GM12878 (cell line): ENCODE measurements around the gene ACSL1. TPM values are rescaled to one million over a fixed set of nuclear protein-coding genes. Genes with fewer than 3 reads are reported as not detected.

Experiments used
- ATAC-seq: fragments of 200-7000 bp; cut with Tn5 transposase; 3 replicates; pipeline ENCODE4 v1.9.1; 2020; ENCODE audit warnings: mild to moderate bottlenecking, moderate library complexity
- BruUV-seq: library from RNA; stranded (reverse); fragments of 400-500 nt; replicated peaks from 2 replicates; lab custom pipeline; 2021; lab: Mats Ljungman, UMichigan
- CTCF ChIA-PET: fragments of 300-600 bp; sonication (Branson Sonifier 250); formaldehyde crosslinking; extraction: SDS; loops from one replicate; lab custom pipeline; 2021; ENCODE audit warnings: inconsistent platforms; lab: Yijun Ruan, JAX
- POLR2A ChIA-PET: fragments of 350-600 bp; formaldehyde crosslinking; extraction: SDS; loops from one replicate; lab custom pipeline; 2021; ENCODE audit warnings: inconsistent platforms; lab: Charles Lee
- RAD21 ChIA-PET: fragments of 300-600 bp; sonication (Branson Sonifier 250); formaldehyde crosslinking; loops from one replicate; lab custom pipeline; 2023; ENCODE audit warnings: antibody characterized with exemption; ENCODE audit not compliant: unreplicated experiment; lab: Charles Lee
- SMC1A ChIA-PET: fragments of 300-600 bp; sonication (Branson Sonifier 250); formaldehyde crosslinking; loops from one replicate; lab custom pipeline; 2023; ENCODE audit not compliant: unreplicated experiment, uncharacterized antibody; lab: Charles Lee
- DNase-seq: peaks from one replicate; pipeline ENCODE4 v3.0.0-alpha.2; 2011; ENCODE audit warnings: low read depth, low spot score
- FAIRE-seq: peaks from 3 replicates; lab custom pipeline; 2011; peaks lifted over from hg19 to GRCh38; lab: Jason Lieb, UNC
- H2AFZ ChIP-seq: 2 replicates; pipeline ENCODE4 v1.6.0; 2011; ENCODE audit warnings: low read depth, low read length, control low read depth; ENCODE audit not compliant: control insufficient read depth
- H3K27ac ChIP-seq: 2 replicates; pipeline ENCODE4 v1.5.1; 2011; ENCODE audit warnings: control low read depth; ENCODE audit not compliant: control insufficient read depth, insufficient read depth
- H3K27me3 ChIP-seq, 2 experiments: replicated peaks in 1 of 2; 2 replicates each; pipeline versions ENCODE4 v1.6.0 to v1.6.1; 2011; ENCODE audit warnings: low read length in 1 of 2; ENCODE audit not compliant: control insufficient read depth in 2 of 2, insufficient read depth in 2 of 2
- H3K36me3 ChIP-seq, 2 experiments: 2 replicates each; pipeline ENCODE4 v1.5.1; 2011; ENCODE audit warnings: low read length in 1 of 2; ENCODE audit not compliant: control insufficient read depth in 2 of 2, insufficient read depth in 2 of 2
- H3K4me1 ChIP-seq: 2 replicates; pipeline ENCODE4 v1.6.1; 2011; ENCODE audit warnings: mild to moderate bottlenecking, low read length, moderate library complexity, mixed read lengths; ENCODE audit not compliant: control insufficient read depth, insufficient read depth
- H3K4me2 ChIP-seq: 2 replicates; pipeline ENCODE4 v1.6.0; 2011; ENCODE audit warnings: control low read depth; ENCODE audit not compliant: control insufficient read depth, insufficient read depth
- H3K4me3 ChIP-seq: fragments of 200-600 bp; sonication (generic); 2 replicates; pipeline ENCODE4 v1.5.1; 2016
- H3K79me2 ChIP-seq: 2 replicates; pipeline ENCODE4 v1.6.0; 2011; ENCODE audit warnings: low read length; ENCODE audit not compliant: control insufficient read depth, insufficient read depth
- H3K9ac ChIP-seq: 2 replicates; pipeline ENCODE4 v1.8.0; 2011; ENCODE audit warnings: low read length, control low read depth, mixed read lengths; ENCODE audit not compliant: control insufficient read depth, insufficient read depth
- H3K9me3 ChIP-seq: replicated peaks from 3 replicates; pipeline ENCODE4 v1.5.1; 2011; ENCODE audit warnings: mild to moderate bottlenecking, low read length; ENCODE audit not compliant: control insufficient read depth, insufficient read depth
- H4K20me1 ChIP-seq: 2 replicates; pipeline ENCODE4 v1.6.0; 2011; ENCODE audit not compliant: control insufficient read depth, insufficient read depth
- FOS ChIP-seq: IDR thresholded peaks from 3 replicates; pipeline ENCODE4 v1.6.1; 2011; ENCODE audit warnings: borderline replicate concordance; ENCODE audit not compliant: insufficient read length; ENCODE audit errors: extremely low read depth
- FOXK2 ChIP-seq: fragments of 450-650 bp; IDR thresholded peaks from 2 replicates; pipeline ENCODE4 v1.6.1; 2017; ENCODE audit warnings: mild to moderate bottlenecking, moderate library complexity
- FOXM1 ChIP-seq: IDR thresholded peaks from 2 replicates; pipeline ENCODE4 v1.6.1; 2012; ENCODE audit warnings: low read depth, mild to moderate bottlenecking, inconsistent platforms, low read length, moderate library complexity
- KAT2A ChIP-seq: conservative IDR thresholded peaks from 2 replicates; pipeline ENCODE4 v1.6.1; 2011; ENCODE audit warnings: low read depth, low read length; ENCODE audit not compliant: control insufficient read depth
- NFXL1 ChIP-seq: fragments of 450-650 bp; IDR thresholded peaks from 2 replicates; pipeline ENCODE4 v1.6.1; 2017; ENCODE audit warnings: antibody characterized with exemption, mild to moderate bottlenecking, borderline replicate concordance
- NFYA ChIP-seq: IDR thresholded peaks from 2 replicates; pipeline ENCODE4 v1.6.1; 2011; ENCODE audit warnings: low read depth, mild to moderate bottlenecking, low read length, improper control_type of control experiment, borderline replicate concordance
- PBX3 ChIP-seq: IDR thresholded peaks from 2 replicates; pipeline ENCODE4 v1.6.1; 2011; ENCODE audit warnings: mild to moderate bottlenecking, low read depth, low read length, moderate library complexity; ENCODE audit not compliant: insufficient replicate concordance
- POLR2A ChIP-seq: IDR thresholded peaks from 2 replicates; pipeline ENCODE4 v1.6.1; 2011; ENCODE audit warnings: low read depth, mild to moderate bottlenecking, low read length
- RB1 ChIP-seq: fragments of 450-650 bp; formaldehyde crosslinking; IDR thresholded peaks from 2 replicates; pipeline ENCODE4 v1.6.1; 2017; ENCODE audit warnings: mild to moderate bottlenecking, borderline replicate concordance
- SREBF2 ChIP-seq: IDR thresholded peaks from 2 replicates; pipeline ENCODE4 v1.6.1; 2012; ENCODE audit warnings: mild to moderate bottlenecking, low read length
- TARDBP ChIP-seq: IDR thresholded peaks from 2 replicates; pipeline ENCODE4 v1.6.1; 2016; ENCODE audit warnings: borderline replicate concordance
- ZBTB11 ChIP-seq: fragments of 450-650 bp; formaldehyde crosslinking; IDR thresholded peaks from 2 replicates; pipeline ENCODE4 v1.5.0; 2022; ENCODE audit warnings: mild to moderate bottlenecking, missing genetic modification characterization
- ZBTB4 ChIP-seq: fragments of 450-650 bp; formaldehyde crosslinking; IDR thresholded peaks from 2 replicates; pipeline ENCODE4 v1.4.0; 2022; ENCODE audit warnings: mild to moderate bottlenecking, moderate library complexity
- ZNF274 ChIP-seq: IDR thresholded peaks from one replicate; pipeline ENCODE4 v1.8.0; 2011; ENCODE audit not compliant: insufficient read length, insufficient read depth
- WGBS: methylation state at CpG from one replicate; pipeline ENCODE4 v1.1.6; 2016; ENCODE audit warnings: low lambda C conversion rate; ENCODE audit not compliant: insufficient replicate concordance, insufficient coverage; ENCODE audit errors: missing lambda C conversion rate; 5-methylcytosine and 5-hydroxymethylcytosine counted together
- in situ Hi-C: fragments of 300-500 bp; cut with MboI; formaldehyde crosslinking; loops from 9 replicates; pipeline ENCODE4 v1.14.3; 2018; ENCODE audit warnings: mixed read lengths
- intact Hi-C: fragments of 100-400 bp; cut with micrococcal nuclease; formaldehyde crosslinking; loops from one replicate; pipeline ENCODE4 v1.14.2; 2022; ENCODE audit not compliant: unreplicated experiment
- polyA plus RNA-seq, 11 experiments: library from polyadenylated mRNA; depleted of rRNA in 4 of 11; unstranded in 6 of 11; stranded (reverse) in 5 of 11; fragments of >200 nt; fragmentation: Nextera tagmentation in 4 of 11; fragmentation: Illumina TruSeq in 1 of 11; extraction: Ambion mirVana in 4 of 11; extraction: Trizol in 1 of 11; gene quantifications; 1 replicate in 1 of 11; 2 replicates in 10 of 11; pipeline versions ENCODE4 v1.2.1 to v1.2.3, GENCODE V29; 2011 to 2016; ENCODE audit warnings: inconsistent platforms in 2 of 11, missing spikeins in 2 of 11, low read depth in 1 of 11
- total RNA-seq, 4 experiments: library from RNA; depleted of rRNA in 3 of 4; stranded (reverse); fragments of >200 nt in 3 of 4; fragmentation: Illumina TruSeq in 1 of 4; extraction: Trizol in 1 of 4; gene quantifications; 2 replicates each; pipeline versions ENCODE4 v1.2.1 to v1.2.3, GENCODE V29; 2013 to 2021

The ACSL1 gene
- total and polyA plus RNA-seq, 10 of the 15 experiments (the other 5 are each of a cell fraction or from before 2014, with no cell fraction given): 30.7 to 68.1 (median 58.7) TPM

GRCh38 chr4:184801781-184802696, 23.7 kb downstream of the ACSL1 start:
- Histone ChIP-seq H4K20me1 (0 out of 2 replicates have a peak, but pooled peaks cover 4% of the 10 kb centered on the region), H3K4me1 (peaks cover 12% of the 10 kb centered on the region), H3K27me3 (no peaks in the 10 kb centered on the region; a peak in 1 of 4 replicates), H3K79me2 (peaks cover 40% of the 10 kb centered on the region), H3K9ac (no peak overlapping the region), H3K27ac (no peak overlapping the region), H3K4me2 (no peak overlapping the region), H2AFZ (no peak overlapping the region), H3K36me3 (peaks cover 17% of the 10 kb centered on the region in 2 experiments; a peak in 3 of 4 replicates), H3K4me3 (no peak overlapping the region), H3K9me3 (no peaks in the 10 kb centered on the region)
- ChIA-PET POLR2A (no interaction called here), RAD21 (no interaction called here), CTCF (interaction anchor here (1.1 to 1.5 kb wide), 4 partner anchors 10 to 104 kb away, joined by 4 to 6 read pairs (median 4); no protein-coding TSS in a partner anchor), SMC1A (interaction anchor here (1.2 to 1.7 kb wide), 4 partner anchors 12 to 272 kb away, joined by 3 to 4 read pairs (median 4); no protein-coding TSS in a partner anchor)
- intact Hi-C loops: no loop called here
- FAIRE-seq: no peak
- in situ Hi-C loops: no loop called here
- WGBS: 92% methylated on average over 10 of the region's 10 CpGs
- no peak for DNase-seq
- no TSS peak for BruUV-seq
- no peak for ATAC-seq
- TF ChIP-seq SREBF2 (no peak), PBX3 (no peak), RB1 (no peak), FOXK2 (no peak), TARDBP (no peak), FOS (no peak), NFXL1 (no peak), FOXM1 (no peak), ZNF274 (no peak), ZBTB11 (CRISPR knock-in tag) (no peak), POLR2A (no peak), NFYA (no peak), KAT2A (no peak), ZBTB4 (CRISPR knock-in tag) (no peak)
